Measurements from ENCODE around the gene SMAD9. TPM values are rescaled to one million over a fixed set of nuclear protein-coding genes. Genes with fewer than 3 reads are reported as not detected.

The SMAD9 gene
- total RNA-seq, 1 experiment from 2014 or later = 1.1 TPM

DNA sequence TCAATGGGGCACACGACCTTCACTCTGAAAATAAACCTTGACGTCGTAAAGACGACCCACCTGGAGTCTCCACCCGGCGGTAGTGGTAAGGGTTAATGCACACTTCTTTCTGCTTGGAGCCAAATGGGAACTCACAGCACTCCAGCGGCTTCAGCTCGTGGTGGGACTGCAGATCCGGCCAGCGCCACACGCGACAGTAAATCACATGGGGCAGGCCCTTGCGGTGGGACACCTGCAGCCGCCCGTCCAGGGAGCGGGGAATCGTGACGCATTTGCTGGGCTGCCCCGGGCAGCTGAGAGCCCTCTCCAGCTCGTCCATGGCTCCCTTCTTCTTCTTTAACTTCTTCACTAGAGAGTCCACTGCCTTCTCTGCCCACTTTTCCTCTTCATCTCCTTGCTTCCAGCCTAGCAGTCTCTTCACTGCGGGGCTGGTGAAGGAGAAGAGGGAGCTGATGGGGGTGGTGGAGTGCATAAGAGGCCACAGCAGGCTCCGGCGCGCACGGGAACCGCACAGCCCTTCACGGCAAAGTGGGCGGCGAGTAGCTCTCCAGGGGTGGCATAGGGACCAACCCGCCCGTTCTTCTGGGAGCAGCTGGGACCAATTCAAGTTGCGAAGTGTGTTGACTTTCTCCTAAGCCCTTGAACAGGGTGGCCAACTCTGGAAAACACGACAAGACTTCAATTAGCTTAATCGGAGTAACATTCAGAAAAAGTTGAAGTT is 40.7 kb downstream of the SMAD9 start:
- no peak overlapping the region for H4K8ac ChIP-seq (replicated peaks; ENCODE audit: insufficient read length, low read depth, low read length)
- no peak overlapping the region for H3K27ac Mint-ChIP-seq
- WGBS (ENCODE audit: extremely low coverage, insufficient read length, low lambda C conversion rate) = no CpG with 5 or more reads among the region's 34 CpGs

More for the DNA sequence above, 40.7 kb downstream of the SMAD9 start:
- Histone ChIP-seq H3K79me2 (ENCODE audit: insufficient read depth, low read length) (no peaks in the 10 kb centered on the region), H3K4me1 (ENCODE audit: insufficient read depth, low read length) (no peaks in the 10 kb centered on the region), H2AK5ac (ENCODE audit: insufficient read length, low read length) (no peak overlapping the region), H3K9ac (ENCODE audit: extremely low read depth, insufficient read length, low read length) (no peak overlapping the region), H3K14ac (ENCODE audit: insufficient read depth, low read length) (peak overlapping the region; percentile 18; the same call in 1 of the 2 replicates), H4K20me1 (ENCODE audit: control insufficient read depth, insufficient read depth, insufficient read length) (no peaks in the 10 kb centered on the region), H3K23me2 (ENCODE audit: insufficient read length, low read depth, low read length, poor library complexity, severe bottlenecking) (no peaks in the 10 kb centered on the region), H3K79me1 (ENCODE audit: insufficient read depth, low read depth, low read length, poor library complexity, severe bottlenecking) (no peaks in the 10 kb centered on the region), H3T11ph (ENCODE audit: low read length) (no peak overlapping the region), H2BK20ac (ENCODE audit: low read depth, low read length, poor library complexity, severe bottlenecking) (no peak overlapping the region), H3K56ac (ENCODE audit: insufficient read length, low read depth, low read length) (no peak overlapping the region), H4K91ac (ENCODE audit: insufficient read length, low read depth, low read length) (no peak overlapping the region), H2BK12ac (ENCODE audit: insufficient read length, low read depth, low read length) (no peak overlapping the region), H3K23ac (ENCODE audit: insufficient read length, low read depth, low read length) (no peak overlapping the region), H2BK15ac (ENCODE audit: low read depth, low read length) (no peak overlapping the region), H3K27me3 (ENCODE audit: insufficient read depth, low read length) (no peaks in the 10 kb centered on the region), H3K9me3 (ENCODE audit: control insufficient read depth, low read depth, low read length) (no peaks in the 10 kb centered on the region), H2BK120ac (ENCODE audit: low read depth, low read length, poor library complexity, severe bottlenecking) (no peak overlapping the region), H3K18ac (ENCODE audit: insufficient read length, low read depth, low read length) (no peak overlapping the region), H3K4ac (ENCODE audit: low read depth, low read length) (no peak overlapping the region), H3K4me2 (ENCODE audit: insufficient read depth, insufficient read length, low read length) (no peak overlapping the region), H3K27ac (ENCODE audit: insufficient read length, low read depth, low read length) (no peak overlapping the region), H4K5ac (ENCODE audit: insufficient read length, low read depth, low read length) (no peak overlapping the region), H2AFZ (ENCODE audit: low read length) (no peak overlapping the region), H2BK5ac (ENCODE audit: insufficient read length, low read length) (no peak overlapping the region)
- TF ChIP-seq, protein P1, sequence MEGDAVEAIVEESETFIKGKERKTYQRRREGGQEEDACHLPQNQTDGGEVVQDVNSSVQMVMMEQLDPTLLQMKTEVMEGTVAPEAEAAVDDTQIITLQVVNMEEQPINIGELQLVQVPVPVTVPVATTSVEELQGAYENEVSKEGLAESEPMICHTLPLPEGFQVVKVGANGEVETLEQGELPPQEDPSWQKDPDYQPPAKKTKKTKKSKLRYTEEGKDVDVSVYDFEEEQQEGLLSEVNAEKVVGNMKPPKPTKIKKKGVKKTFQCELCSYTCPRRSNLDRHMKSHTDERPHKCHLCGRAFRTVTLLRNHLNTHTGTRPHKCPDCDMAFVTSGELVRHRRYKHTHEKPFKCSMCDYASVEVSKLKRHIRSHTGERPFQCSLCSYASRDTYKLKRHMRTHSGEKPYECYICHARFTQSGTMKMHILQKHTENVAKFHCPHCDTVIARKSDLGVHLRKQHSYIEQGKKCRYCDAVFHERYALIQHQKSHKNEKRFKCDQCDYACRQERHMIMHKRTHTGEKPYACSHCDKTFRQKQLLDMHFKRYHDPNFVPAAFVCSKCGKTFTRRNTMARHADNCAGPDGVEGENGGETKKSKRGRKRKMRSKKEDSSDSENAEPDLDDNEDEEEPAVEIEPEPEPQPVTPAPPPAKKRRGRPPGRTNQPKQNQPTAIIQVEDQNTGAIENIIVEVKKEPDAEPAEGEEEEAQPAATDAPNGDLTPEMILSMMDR (conservative IDR thresholded peaks at IDR 0.05) = no peak
- no peak overlapping the region for H3K4me3 Mint-ChIP-seq
- no peak for DNase-seq
- no peaks in the 10 kb centered on the region; the same call in 1 of the 2 replicates for H3K27me3 Mint-ChIP-seq (ENCODE audit: low read depth)
- no peaks in the 10 kb centered on the region for H3K9me3 Mint-ChIP-seq
- no peaks in the 10 kb centered on the region for H3K36me3 Mint-ChIP-seq (ENCODE audit: insufficient read depth in 1 of 3, low read depth in 3 of 3)
- peaks cover 11% of the 10 kb centered on the region in 2 experiments for H3K4me1 Mint-ChIP-seq
